ENCODE results near the gene TMEM235.

TMEM235 gene

DNA sequence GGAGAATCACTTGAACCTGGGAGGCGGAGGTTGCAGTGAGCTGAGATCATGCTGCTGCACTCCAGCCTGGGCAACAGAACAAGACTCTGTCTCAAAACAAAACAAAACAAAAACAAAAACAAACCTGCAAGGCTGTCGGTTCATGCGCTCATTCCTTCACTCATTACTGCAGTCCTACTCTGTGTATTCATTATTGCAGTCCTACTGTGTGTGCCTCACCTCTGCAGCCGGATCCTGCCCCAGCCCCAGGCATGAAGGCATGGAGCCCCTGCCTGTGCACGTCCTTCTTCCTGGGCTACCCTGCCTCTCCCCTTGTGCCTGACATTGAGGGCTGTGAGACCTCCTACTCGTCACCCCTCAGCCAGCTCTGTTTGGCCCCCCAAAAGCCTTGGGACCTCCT lies 57.6 kb downstream of the TMEM235 start:
- no peak overlapping the region for H3K4me3 Mint-ChIP-seq
- no peaks in the 10 kb centered on the region for H3K27me3 Mint-ChIP-seq
- ATAC-seq = no peak
- no peaks in the 10 kb centered on the region for H3K4me1 Mint-ChIP-seq
- H3K9me3 Mint-ChIP-seq = no peaks in the 10 kb centered on the region
- H3K27ac Mint-ChIP-seq = no peak overlapping the region
- H3K36me3 Mint-ChIP-seq = no peaks in the 10 kb centered on the region

DNA sequence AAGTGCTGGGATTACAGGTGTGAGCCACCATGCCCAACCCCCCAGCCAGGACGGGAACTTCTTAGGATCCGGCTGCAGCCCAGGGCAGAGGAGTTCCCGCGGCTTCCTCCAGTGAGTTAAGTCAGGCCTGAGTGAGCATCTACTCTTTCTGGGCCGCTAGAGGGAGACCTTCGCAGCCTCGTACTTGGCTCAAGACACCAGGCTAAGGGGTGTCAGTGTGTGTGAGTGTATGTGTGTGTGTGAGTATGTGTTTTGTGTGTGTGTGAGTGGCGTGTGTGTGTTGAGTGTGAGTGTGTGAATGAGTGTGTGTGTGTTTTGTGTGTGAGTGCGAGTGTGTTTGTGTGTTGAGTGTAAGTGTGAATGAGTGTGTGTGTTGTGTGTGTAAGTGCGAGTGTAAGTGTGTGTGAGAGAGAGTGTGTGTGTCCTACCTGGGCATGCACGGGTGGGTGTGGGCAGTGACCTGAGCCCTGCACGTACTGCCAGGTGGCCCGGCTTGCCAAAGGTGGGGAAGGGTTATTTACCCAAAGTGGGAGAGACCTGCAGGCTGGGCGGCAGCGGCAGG lies 58.5 kb downstream of the TMEM235 start:
- Mint-ChIP-seq H3K36me3 (no peaks in the 10 kb centered on the region), H3K9me3 (no peaks in the 10 kb centered on the region), H3K4me3 (no peak overlapping the region), H3K27me3 (no peaks in the 10 kb centered on the region), H3K27ac (no peak overlapping the region), H3K4me1 (no peaks in the 10 kb centered on the region)
- peak; percentile 92 for ATAC-seq

All from stimulated activated memory B cell treated with anti-CD40 and anti-IgM and Interleukin-4, amounts not matched to agents 10 μg/mL and 1 μg/mL and 100 μg/mL, for 72 hours (primary cell).